GM12892 (cell line): Measurements from ENCODE around the gene GET4.
"Not testable (repeated sequence)": the region's sequence is repeated elsewhere in the genome, so short reads cannot be mapped to it uniquely, and the experiment has no call there.

Source experiments
- DNase-seq: peaks from one replicate; pipeline ENCODE4 v3.0.0; 2011; ENCODE audit not compliant: insufficient read length
- FAIRE-seq: peaks from 2 replicates; lab custom pipeline; 2011; peaks lifted over from hg19 to GRCh38; lab: Jason Lieb, UNC
- POLR2A ChIP-seq: IDR thresholded peaks from 2 replicates; pipeline ENCODE4 v1.6.1; 2011; ENCODE audit warnings: low read depth, low read length, control low read depth
- POLR2AphosphoS5 ChIP-seq: IDR thresholded peaks from 2 replicates; pipeline ENCODE4 v1.6.1; 2011; ENCODE audit warnings: low read depth, low read length, control low read depth
- TAF1 ChIP-seq: IDR thresholded peaks from 2 replicates; pipeline ENCODE4 v1.6.1; 2011; ENCODE audit warnings: low read depth, mild to moderate bottlenecking, control low read depth, low read length, borderline replicate concordance

Gene GET4

DNA sequence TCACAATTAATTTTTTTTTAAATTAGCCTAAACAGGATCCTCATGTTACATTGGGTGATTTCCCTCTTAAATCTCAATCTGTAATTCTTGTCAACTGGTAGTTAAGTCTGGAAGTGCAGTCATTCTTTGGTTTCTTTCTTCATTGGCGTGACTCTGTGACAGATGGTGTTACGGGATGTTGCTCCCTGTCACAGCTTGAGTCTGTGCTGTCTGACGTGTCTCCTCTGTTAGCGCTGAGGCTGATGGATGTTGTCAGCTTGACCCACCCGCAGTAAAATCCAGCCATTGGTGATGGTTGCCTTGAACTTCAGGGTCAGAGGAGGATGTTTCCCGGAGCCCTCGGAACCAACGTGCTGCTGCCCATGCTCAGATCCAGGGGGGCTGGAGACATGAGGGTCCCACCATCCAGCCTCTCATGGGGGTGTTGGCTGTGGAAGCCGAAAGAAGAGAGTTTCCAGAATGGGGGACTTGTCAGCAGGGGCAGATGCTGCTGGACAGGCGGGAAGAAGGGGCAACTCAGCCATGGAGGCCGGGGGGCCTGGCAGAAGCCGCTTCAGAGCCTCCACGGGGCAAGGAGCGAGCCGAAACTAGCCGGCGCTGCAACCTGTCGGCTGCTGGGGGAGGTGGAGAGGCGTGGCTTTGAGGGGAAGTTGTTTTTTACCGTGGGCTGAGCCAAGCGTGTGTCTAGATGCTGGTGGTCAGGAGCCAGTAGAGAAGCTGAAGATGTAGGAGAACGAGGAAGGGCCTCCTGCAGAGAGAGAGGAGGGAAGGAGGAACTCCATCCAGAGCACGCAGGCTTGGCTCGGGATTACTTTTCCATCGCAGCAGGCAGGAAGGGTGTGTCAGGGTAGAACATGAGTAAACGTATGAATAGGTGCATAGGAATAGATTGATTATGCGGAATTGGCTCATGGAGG lies 40.6 kb upstream of the GET4 start:
- DNase-seq, result no peak
- TF ChIP-seq POLR2A, result no peak
- no peak for TF ChIP-seq TAF1
- TF ChIP-seq POLR2AphosphoS5, result no peak
- FAIRE-seq, result no peak

DNA sequence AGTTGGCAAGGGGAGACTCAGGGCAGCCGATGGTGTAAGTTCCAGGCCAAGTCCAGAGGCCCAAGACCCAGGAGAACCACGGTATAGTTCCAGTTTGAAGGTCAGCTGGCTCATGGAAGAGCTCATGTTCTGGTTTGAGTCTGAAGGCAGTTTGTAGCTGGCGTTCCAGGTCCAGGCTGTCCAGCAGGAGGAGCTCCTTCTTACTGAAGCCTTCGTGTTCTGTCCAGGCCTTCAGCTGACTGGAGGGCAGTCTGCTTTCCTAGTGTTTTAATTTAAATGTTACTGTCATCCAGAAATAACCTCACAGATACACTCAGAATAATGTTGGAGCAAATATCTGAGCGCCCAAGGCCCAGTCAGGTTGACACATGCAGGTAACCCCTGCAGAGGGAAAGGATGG lies 39.9 kb upstream of the GET4 start:
- no peak for DNase-seq
- FAIRE-seq, result no peak
- TF ChIP-seq TAF1, result no peak
- TF ChIP-seq POLR2AphosphoS5, result no peak
- TF ChIP-seq POLR2A, result no peak

DNA sequence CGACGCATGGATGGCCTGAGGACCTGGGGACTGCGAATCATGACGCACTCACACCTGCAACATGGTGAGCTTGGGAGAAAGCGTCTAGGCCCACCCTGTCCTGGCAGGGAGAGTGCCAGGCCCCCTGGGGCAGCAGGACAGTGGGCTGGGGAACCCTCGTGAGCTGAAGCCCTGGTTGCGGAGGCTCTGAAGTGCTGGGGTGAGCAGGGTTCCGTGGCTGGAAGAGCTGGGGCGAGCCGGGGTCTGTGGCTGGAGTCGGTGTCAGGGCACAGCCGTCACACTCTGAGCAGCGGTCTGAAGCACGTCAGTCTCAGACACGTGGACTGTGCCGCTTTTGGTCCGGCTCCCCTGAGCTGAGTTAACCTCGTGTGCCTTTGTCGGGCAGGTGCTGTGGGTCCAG lies 39.4 kb upstream of the GET4 start:
- no peak for FAIRE-seq
- TF ChIP-seq TAF1 (no peak), POLR2A (no peak), POLR2AphosphoS5 (no peak; the same call in 1 of the 2 replicates)

DNA sequence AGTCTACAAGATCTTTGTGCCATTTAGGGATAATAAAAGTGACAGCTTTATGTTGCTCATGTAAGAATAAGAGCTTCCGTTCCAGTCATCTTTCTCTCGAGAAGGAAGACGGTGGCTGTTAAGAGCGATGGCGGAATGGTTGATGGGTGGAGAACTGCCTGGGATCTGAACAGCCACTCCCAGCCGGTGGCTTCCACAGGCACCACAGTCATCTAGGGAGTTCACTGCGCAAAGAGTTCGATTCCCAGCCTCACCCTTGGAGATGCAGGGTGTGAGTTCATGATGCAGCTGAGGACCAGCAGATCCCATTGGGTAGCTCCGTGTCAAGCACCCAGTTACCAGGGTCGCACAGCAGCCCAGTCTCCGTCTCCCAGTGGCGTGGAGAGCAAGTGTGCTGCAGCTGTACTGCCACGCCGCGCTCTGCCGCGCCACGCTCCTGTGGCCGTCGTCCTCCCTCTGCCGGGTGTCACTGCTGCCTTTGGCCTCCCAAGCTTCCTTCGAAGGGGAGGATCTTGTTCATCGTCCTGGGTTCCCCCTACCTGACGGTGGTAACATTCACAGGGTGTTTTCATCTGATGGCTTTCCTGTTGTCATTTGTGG lies 36.3 kb upstream of the GET4 start:
- no peak for DNase-seq
- TF ChIP-seq POLR2A (no peak), POLR2AphosphoS5 (peak; percentile 49; the same call in 1 of the 2 replicates)
- no peak for FAIRE-seq

More for the DNA sequence above, 39.4 kb upstream of the GET4 start:
- no peak for DNase-seq

DNA sequence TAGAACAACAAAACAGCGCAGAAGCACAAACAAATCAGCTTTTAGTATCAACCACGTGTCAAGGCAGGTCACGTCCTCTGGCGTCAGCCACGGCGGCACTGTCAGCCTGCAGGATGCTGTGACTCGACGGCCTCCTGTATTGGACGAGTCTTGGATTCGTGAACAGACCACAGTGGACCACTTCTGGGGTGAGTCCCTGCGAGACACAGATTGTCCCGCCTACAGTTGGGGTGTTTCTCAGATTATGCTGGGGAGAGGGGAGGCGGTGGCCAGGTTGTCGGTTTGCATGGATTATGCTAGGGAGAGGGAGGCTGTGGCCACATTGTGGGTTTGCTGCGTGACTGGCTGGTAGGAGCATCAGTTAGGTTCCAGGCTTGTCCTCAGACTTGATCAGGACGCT lies 34.4 kb upstream of the GET4 start:
- TF ChIP-seq POLR2AphosphoS5 (no peak), TAF1 (no peak), POLR2A (no peak)
- DNase-seq (no peak), FAIRE-seq (no peak)

GRCh38 chr7:842431-843031 lies 33.8 kb upstream of the GET4 start:
- FAIRE-seq (no peak), DNase-seq (no peak)
- no peak for TF ChIP-seq POLR2A
- TF ChIP-seq POLR2AphosphoS5, result no peak
- no peak for TF ChIP-seq TAF1

DNA sequence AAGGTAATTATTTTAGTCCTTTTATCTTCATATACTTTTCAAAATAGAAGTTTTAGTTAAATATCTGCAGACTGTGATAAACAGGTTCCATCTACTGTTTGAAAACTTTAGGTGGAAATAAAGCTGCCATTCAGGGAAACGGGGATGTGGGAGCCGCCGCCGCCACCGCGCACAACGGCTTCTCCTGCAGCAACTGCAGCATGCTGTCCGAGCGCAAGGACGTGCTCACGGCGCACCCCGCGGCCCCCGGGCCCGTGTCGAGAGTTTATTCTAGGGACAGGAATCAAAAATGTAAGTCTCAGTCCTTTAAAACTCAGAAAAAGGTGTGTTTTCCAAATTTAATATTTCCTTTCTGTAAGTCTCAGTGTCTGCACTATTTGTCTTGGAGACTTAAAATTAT lies 33.1 kb upstream of the GET4 start:
- TF ChIP-seq POLR2A, result no peak
- no peak for TF ChIP-seq POLR2AphosphoS5
- TF ChIP-seq TAF1, result no peak
- DNase-seq (no peak), FAIRE-seq (no peak)

DNA sequence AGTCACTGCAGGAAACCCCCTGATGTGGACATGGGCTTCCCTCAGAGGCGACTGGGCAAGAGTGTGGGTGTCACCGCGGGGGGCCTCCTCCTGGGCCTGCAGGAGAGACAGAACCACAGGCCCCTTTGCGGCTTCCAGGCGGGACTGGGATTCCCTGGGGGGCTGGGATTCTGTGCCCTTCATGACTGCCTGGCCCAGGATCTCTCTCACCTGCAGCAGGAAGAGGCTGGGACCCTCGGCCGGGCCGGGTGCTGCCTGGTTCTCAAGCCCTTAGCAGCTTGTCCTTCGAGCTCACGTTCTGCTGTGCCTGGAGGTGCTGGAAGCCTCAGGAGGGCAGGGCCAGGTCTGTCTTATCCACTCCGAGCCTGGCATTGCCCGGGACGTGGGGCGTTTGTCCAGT lies 32.3 kb upstream of the GET4 start:
- TF ChIP-seq TAF1 (no peak), POLR2A (no peak)
- FAIRE-seq, result no peak

GRCh38 chr7:844514-844913 lies 31.8 kb upstream of the GET4 start:
- no peak for FAIRE-seq
- no peak for DNase-seq
- TF ChIP-seq TAF1 (no peak), POLR2AphosphoS5 (no peak), POLR2A (no peak)

More for the DNA sequence above, 32.3 kb upstream of the GET4 start:
- DNase-seq, result no peak

DNA sequence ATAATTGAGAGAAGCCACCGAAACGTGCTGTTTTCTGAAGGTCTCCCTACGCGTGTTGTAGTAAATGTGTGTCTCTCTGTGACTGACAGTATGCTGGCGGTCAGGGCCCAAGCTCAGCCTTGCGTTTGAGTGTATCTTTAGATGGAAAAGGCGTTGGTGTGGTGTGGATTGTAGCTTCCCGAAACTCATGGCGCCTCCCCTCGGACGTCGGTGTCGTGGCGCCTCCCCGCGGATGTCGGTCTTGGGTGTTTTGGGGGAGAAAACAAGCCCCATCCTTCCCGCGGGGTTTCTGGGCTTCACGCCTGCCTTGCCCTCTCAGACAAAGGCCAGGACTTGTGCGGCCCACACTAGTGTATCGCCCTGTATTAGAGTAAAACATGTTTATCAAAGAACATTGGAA lies 31.3 kb upstream of the GET4 start:
- TF ChIP-seq TAF1, result no peak
- TF ChIP-seq POLR2AphosphoS5, result no peak
- no peak for TF ChIP-seq POLR2A
- DNase-seq (no peak), FAIRE-seq (no peak)

GRCh38 chr7:845731-846130 lies 30.6 kb upstream of the GET4 start:
- TF ChIP-seq POLR2A, result no peak
- TF ChIP-seq TAF1, result no peak
- TF ChIP-seq POLR2AphosphoS5, result no peak
- DNase-seq (no peak), FAIRE-seq (no peak)

DNA sequence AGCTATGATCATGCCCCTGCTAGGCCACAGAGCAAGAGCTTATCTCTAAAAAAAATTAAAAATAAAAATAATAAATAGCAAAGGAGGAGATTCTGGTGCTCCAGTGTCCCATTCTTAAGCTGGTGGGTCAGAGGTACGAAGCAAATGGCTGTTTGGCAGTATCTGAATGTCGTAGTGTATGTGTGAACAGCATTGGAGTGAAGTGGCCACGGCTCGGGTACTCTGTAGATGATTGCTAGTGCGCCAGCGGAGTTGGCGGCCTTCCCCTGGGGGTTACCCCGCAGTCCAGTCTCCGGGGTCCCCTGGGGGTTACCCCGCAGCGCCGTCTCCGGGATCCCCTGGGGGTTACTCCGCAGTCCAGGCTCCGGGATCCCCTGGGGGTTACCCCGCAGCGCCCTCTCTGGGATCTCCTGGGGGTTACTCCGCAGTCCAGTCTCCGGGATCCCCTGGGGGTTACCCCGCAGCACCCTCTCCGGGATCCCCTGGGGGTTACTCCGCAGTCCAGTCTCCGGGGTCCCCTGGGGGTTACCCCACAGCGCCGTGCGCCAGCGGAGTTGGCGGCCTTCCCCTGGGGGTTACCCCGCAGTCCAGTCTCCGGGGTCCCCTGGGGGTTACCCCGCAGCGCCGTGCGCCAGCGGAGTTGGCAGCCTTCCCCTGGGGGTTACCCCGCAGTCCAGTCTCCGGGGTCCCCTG lies 29.2 kb upstream of the GET4 start:
- FAIRE-seq, DNase-seq: not testable (repeated sequence)

GRCh38 chr7:847728-848127 lies 28.6 kb upstream of the GET4 start:
- DNase-seq, FAIRE-seq: not testable (repeated sequence)
